Measurements from ENCODE around the gene MRPL45. TPM values are rescaled to one million over a fixed set of nuclear protein-coding genes. Genes with fewer than 3 reads are reported as not detected.

Gene MRPL45
- total RNA-seq, 1 donor from 2014 or later, result 29.9 TPM

Other genes with a start within 250 kb of the MRPL45 start
- not detected in 2 replicates for gene TBC1D3C, start 228.5 kb upstream of the MRPL45 start, total RNA-seq
- not detected in 2 replicates for gene TBC1D3E, start 169.2 kb upstream of the MRPL45 start, total RNA-seq
- not detected in 2 replicates for gene TBC1D3, start 104.6 kb upstream of the MRPL45 start, total RNA-seq
- gene GPR179, start 46.8 kb downstream of the MRPL45 start, total RNA-seq, result not detected in 2 replicates
- 5.5 and 7.7 TPM in 2 replicates for gene SOCS7, start 54.7 kb downstream of the MRPL45 start, total RNA-seq
- gene ARHGAP23, start 131.3 kb downstream of the MRPL45 start, total RNA-seq, result 28.2 and 43.1 TPM in 2 replicates